Measurements from ENCODE around the gene BANK1. TPM values are rescaled to one million over a fixed set of nuclear protein-coding genes. Genes with fewer than 3 reads are reported as not detected.

Gene BANK1
- total RNA-seq, 1 experiment from 2014 or later: 3.3 TPM

DNA sequence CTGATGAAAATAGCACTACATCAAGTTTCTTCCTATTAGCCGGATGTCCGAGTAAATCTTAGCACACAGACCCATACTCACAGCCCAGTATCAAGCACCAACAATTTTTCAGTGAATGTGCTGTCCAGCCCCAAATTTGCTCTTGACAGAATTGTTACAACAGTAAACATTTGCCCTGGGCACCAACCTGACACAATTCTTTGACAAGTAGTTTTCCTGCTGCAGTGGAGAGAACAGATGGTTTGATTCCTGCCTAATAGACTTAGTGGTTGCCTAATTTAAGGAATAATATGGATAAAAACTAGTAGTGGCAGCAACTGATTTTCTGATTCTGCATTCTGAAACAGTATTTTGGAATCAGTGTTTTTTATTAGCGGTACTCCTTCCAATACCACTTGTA is 301.1 kb downstream of the BANK1 start:
- intact Hi-C loops (cut with micrococcal nuclease; ENCODE audit: unreplicated experiment): no loop called here
- Histone ChIP-seq H3K9me3 (ENCODE audit: control insufficient read depth, insufficient read depth, low read depth, low read length) (no peaks in the 10 kb centered on the region), H3K4me1 (ENCODE audit: control insufficient read depth, insufficient read depth, low read length) (no peaks in the 10 kb centered on the region), H3K36me3 (ENCODE audit: control insufficient read depth, insufficient read depth, low read length) (no peaks in the 10 kb centered on the region), H3K27me3 (ENCODE audit: control insufficient read depth, insufficient read depth, low read length) (no peaks in the 10 kb centered on the region), H3K27ac (ENCODE audit: low read length) (no peak overlapping the region), H3K4me3 (ENCODE audit: low read depth in 2 of 2, low read length in 2 of 2) (no peak overlapping the region)
- DNase-seq (ENCODE audit: low read depth, low spot score) (no peak), ATAC-seq (no peak)
- CTCF ChIA-PET: no interaction called here
- POLR2A ChIA-PET: no interaction called here
- TF ChIP-seq, protein P1, sequence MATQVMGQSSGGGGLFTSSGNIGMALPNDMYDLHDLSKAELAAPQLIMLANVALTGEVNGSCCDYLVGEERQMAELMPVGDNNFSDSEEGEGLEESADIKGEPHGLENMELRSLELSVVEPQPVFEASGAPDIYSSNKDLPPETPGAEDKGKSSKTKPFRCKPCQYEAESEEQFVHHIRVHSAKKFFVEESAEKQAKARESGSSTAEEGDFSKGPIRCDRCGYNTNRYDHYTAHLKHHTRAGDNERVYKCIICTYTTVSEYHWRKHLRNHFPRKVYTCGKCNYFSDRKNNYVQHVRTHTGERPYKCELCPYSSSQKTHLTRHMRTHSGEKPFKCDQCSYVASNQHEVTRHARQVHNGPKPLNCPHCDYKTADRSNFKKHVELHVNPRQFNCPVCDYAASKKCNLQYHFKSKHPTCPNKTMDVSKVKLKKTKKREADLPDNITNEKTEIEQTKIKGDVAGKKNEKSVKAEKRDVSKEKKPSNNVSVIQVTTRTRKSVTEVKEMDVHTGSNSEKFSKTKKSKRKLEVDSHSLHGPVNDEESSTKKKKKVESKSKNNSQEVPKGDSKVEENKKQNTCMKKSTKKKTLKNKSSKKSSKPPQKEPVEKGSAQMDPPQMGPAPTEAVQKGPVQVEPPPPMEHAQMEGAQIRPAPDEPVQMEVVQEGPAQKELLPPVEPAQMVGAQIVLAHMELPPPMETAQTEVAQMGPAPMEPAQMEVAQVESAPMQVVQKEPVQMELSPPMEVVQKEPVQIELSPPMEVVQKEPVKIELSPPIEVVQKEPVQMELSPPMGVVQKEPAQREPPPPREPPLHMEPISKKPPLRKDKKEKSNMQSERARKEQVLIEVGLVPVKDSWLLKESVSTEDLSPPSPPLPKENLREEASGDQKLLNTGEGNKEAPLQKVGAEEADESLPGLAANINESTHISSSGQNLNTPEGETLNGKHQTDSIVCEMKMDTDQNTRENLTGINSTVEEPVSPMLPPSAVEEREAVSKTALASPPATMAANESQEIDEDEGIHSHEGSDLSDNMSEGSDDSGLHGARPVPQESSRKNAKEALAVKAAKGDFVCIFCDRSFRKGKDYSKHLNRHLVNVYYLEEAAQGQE (IDR thresholded peaks at IDR 0.05; ENCODE audit: insufficient read depth in 1 of 2, low read depth in 2 of 2, low read length in 1 of 2): no peak
- TF ChIP-seq, protein P2, sequence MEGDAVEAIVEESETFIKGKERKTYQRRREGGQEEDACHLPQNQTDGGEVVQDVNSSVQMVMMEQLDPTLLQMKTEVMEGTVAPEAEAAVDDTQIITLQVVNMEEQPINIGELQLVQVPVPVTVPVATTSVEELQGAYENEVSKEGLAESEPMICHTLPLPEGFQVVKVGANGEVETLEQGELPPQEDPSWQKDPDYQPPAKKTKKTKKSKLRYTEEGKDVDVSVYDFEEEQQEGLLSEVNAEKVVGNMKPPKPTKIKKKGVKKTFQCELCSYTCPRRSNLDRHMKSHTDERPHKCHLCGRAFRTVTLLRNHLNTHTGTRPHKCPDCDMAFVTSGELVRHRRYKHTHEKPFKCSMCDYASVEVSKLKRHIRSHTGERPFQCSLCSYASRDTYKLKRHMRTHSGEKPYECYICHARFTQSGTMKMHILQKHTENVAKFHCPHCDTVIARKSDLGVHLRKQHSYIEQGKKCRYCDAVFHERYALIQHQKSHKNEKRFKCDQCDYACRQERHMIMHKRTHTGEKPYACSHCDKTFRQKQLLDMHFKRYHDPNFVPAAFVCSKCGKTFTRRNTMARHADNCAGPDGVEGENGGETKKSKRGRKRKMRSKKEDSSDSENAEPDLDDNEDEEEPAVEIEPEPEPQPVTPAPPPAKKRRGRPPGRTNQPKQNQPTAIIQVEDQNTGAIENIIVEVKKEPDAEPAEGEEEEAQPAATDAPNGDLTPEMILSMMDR (IDR thresholded peaks at IDR 0.05): no peak
- TF ChIP-seq POLR2AphosphoS5 (IDR thresholded peaks at IDR 0.05; ENCODE audit: low read depth, low read length) (no peak), SIN3A (IDR thresholded peaks at IDR 0.05; ENCODE audit: borderline replicate concordance, insufficient read depth, low read depth, low read length) (no peak), TCF7L2 (IDR thresholded peaks at IDR 0.05; ENCODE audit: low read depth, low read length) (no peak)
- BruUV-seq (replicated peaks): no TSS peak
- in situ Hi-C loops (cut with HindIII; ENCODE audit: low pct_unique_long_range_greater_than_20kb, low sequenced_read_pairs): no loop called here

DNA sequence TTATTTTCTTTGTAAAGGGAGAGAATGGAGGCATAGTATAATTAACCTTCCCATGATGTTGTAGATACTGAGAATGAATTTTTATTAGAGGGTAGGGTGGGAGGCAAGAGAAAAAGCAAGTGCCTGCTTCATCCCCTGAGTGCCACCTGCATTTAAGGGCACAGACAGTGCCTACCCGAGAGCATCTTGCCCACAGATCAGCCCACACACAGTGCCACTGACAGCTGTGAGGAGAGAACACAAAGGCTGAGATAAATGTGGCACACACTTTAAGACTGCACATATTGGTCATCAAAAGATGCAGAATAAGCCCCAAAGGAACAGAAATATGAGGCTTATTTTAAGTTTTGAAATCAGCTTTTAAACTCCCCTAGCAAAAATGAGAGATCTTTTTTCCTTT is 304.0 kb downstream of the BANK1 start:
- ChIA-PET POLR2A (no interaction called here), CTCF (no interaction called here)
- DNase-seq (ENCODE audit: low read depth, low spot score): no peak
- H3K4me1 ChIP-seq (ENCODE audit: control insufficient read depth, insufficient read depth, low read length): no peaks in the 10 kb centered on the region
- in situ Hi-C loops (cut with HindIII; ENCODE audit: low pct_unique_long_range_greater_than_20kb, low sequenced_read_pairs): no loop called here
- H3K4me3 ChIP-seq (ENCODE audit: low read depth in 2 of 2, low read length in 2 of 2): no peak overlapping the region
- intact Hi-C loops (cut with micrococcal nuclease; ENCODE audit: unreplicated experiment): no loop called here
- no peaks in the 10 kb centered on the region for H3K27me3 ChIP-seq (ENCODE audit: control insufficient read depth, insufficient read depth, low read length)
- H3K27ac ChIP-seq (ENCODE audit: low read length): no peak overlapping the region
- no peaks in the 10 kb centered on the region for H3K9me3 ChIP-seq (ENCODE audit: control insufficient read depth, insufficient read depth, low read depth, low read length)
- TF ChIP-seq, protein P2 (IDR thresholded peaks at IDR 0.05): no peak
- TF ChIP-seq, protein P1 (IDR thresholded peaks at IDR 0.05; ENCODE audit: insufficient read depth in 1 of 2, low read depth in 2 of 2, low read length in 1 of 2): no peak
- no peak for TF ChIP-seq TCF7L2 (IDR thresholded peaks at IDR 0.05; ENCODE audit: low read depth, low read length)
- no peak for TF ChIP-seq POLR2AphosphoS5 (IDR thresholded peaks at IDR 0.05; ENCODE audit: low read depth, low read length)
- TF ChIP-seq SIN3A (IDR thresholded peaks at IDR 0.05; ENCODE audit: borderline replicate concordance, insufficient read depth, low read depth, low read length): no peak
- no peaks in the 10 kb centered on the region for H3K36me3 ChIP-seq (ENCODE audit: control insufficient read depth, insufficient read depth, low read length)
- BruUV-seq (replicated peaks): no TSS peak
- ATAC-seq: no peak

Measured in Panc1 (cell line).